ENCODE results near the gene HNRNPUL1. TPM values are rescaled to one million over a fixed set of nuclear protein-coding genes. Genes with fewer than 3 reads are reported as not detected.
A peak's percentile ranks its signal among the peaks of the same experiment; 100 is the strongest.

HNRNPUL1 gene
- total and polyA plus RNA-seq, 9 of the 15 experiments (the other 6 are each of a cell fraction or from before 2014, with no cell fraction given): 7.3 to 211 (median 85.0) TPM

GRCh38 chr19:41323430-41324125 lies 59.4 kb downstream of the HNRNPUL1 start (continued):
- TF ChIP-seq, protein P1, sequence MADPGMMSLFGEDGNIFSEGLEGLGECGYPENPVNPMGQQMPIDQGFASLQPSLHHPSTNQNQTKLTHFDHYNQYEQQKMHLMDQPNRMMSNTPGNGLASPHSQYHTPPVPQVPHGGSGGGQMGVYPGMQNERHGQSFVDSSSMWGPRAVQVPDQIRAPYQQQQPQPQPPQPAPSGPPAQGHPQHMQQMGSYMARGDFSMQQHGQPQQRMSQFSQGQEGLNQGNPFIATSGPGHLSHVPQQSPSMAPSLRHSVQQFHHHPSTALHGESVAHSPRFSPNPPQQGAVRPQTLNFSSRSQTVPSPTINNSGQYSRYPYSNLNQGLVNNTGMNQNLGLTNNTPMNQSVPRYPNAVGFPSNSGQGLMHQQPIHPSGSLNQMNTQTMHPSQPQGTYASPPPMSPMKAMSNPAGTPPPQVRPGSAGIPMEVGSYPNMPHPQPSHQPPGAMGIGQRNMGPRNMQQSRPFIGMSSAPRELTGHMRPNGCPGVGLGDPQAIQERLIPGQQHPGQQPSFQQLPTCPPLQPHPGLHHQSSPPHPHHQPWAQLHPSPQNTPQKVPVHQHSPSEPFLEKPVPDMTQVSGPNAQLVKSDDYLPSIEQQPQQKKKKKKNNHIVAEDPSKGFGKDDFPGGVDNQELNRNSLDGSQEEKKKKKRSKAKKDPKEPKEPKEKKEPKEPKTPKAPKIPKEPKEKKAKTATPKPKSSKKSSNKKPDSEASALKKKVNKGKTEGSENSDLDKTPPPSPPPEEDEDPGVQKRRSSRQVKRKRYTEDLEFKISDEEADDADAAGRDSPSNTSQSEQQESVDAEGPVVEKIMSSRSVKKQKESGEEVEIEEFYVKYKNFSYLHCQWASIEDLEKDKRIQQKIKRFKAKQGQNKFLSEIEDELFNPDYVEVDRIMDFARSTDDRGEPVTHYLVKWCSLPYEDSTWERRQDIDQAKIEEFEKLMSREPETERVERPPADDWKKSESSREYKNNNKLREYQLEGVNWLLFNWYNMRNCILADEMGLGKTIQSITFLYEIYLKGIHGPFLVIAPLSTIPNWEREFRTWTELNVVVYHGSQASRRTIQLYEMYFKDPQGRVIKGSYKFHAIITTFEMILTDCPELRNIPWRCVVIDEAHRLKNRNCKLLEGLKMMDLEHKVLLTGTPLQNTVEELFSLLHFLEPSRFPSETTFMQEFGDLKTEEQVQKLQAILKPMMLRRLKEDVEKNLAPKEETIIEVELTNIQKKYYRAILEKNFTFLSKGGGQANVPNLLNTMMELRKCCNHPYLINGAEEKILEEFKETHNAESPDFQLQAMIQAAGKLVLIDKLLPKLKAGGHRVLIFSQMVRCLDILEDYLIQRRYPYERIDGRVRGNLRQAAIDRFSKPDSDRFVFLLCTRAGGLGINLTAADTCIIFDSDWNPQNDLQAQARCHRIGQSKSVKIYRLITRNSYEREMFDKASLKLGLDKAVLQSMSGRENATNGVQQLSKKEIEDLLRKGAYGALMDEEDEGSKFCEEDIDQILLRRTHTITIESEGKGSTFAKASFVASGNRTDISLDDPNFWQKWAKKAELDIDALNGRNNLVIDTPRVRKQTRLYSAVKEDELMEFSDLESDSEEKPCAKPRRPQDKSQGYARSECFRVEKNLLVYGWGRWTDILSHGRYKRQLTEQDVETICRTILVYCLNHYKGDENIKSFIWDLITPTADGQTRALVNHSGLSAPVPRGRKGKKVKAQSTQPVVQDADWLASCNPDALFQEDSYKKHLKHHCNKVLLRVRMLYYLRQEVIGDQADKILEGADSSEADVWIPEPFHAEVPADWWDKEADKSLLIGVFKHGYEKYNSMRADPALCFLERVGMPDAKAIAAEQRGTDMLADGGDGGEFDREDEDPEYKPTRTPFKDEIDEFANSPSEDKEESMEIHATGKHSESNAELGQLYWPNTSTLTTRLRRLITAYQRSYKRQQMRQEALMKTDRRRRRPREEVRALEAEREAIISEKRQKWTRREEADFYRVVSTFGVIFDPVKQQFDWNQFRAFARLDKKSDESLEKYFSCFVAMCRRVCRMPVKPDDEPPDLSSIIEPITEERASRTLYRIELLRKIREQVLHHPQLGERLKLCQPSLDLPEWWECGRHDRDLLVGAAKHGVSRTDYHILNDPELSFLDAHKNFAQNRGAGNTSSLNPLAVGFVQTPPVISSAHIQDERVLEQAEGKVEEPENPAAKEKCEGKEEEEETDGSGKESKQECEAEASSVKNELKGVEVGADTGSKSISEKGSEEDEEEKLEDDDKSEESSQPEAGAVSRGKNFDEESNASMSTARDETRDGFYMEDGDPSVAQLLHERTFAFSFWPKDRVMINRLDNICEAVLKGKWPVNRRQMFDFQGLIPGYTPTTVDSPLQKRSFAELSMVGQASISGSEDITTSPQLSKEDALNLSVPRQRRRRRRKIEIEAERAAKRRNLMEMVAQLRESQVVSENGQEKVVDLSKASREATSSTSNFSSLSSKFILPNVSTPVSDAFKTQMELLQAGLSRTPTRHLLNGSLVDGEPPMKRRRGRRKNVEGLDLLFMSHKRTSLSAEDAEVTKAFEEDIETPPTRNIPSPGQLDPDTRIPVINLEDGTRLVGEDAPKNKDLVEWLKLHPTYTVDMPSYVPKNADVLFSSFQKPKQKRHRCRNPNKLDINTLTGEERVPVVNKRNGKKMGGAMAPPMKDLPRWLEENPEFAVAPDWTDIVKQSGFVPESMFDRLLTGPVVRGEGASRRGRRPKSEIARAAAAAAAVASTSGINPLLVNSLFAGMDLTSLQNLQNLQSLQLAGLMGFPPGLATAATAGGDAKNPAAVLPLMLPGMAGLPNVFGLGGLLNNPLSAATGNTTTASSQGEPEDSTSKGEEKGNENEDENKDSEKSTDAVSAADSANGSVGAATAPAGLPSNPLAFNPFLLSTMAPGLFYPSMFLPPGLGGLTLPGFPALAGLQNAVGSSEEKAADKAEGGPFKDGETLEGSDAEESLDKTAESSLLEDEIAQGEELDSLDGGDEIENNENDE (IDR thresholded peaks at IDR 0.05; ENCODE audit: low read depth, low read length): no peak
- no peak for TF ChIP-seq CSDE1 (IDR thresholded peaks at IDR 0.05)
- TF ChIP-seq, protein P2, sequence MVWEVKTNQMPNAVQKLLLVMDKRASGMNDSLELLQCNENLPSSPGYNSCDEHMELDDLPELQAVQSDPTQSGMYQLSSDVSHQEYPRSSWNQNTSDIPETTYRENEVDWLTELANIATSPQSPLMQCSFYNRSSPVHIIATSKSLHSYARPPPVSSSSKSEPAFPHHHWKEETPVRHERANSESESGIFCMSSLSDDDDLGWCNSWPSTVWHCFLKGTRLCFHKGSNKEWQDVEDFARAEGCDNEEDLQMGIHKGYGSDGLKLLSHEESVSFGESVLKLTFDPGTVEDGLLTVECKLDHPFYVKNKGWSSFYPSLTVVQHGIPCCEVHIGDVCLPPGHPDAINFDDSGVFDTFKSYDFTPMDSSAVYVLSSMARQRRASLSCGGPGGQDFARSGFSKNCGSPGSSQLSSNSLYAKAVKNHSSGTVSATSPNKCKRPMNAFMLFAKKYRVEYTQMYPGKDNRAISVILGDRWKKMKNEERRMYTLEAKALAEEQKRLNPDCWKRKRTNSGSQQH (CRISPR knock-in tag; IDR thresholded peaks at IDR 0.05): no peak
- no peak for TF ChIP-seq GATA2 (CRISPR knock-in tag; IDR thresholded peaks at IDR 0.05)
- peak; percentile 88 for TF ChIP-seq NCOR1 (IDR thresholded peaks at IDR 0.05)
- TF ChIP-seq ZNF561 (CRISPR knock-in tag; conservative IDR thresholded peaks at IDR 0.05): no peak
- TF ChIP-seq ZNF696 (CRISPR knock-in tag; conservative IDR thresholded peaks at IDR 0.05): no peak
- no peak for TF ChIP-seq HDAC6 (IDR thresholded peaks at IDR 0.05; ENCODE audit: low read depth, low read length)
- TF ChIP-seq RAD51 (IDR thresholded peaks at IDR 0.05; ENCODE audit: borderline replicate concordance, low read depth): no peak
- peak in 1 of 2 experiments; percentile 49; a peak in 1 of 3 replicates for TF ChIP-seq CBX3 (IDR thresholded peaks at IDR 0.05; ENCODE audit: borderline replicate concordance in 1 of 2, low read length in 2 of 2)
- TF ChIP-seq HMGN3 (IDR thresholded peaks at IDR 0.05; ENCODE audit: borderline replicate concordance, extremely low read depth, insufficient read length, low read depth, low read length): peak; percentile 98
- TF ChIP-seq, protein P3, sequence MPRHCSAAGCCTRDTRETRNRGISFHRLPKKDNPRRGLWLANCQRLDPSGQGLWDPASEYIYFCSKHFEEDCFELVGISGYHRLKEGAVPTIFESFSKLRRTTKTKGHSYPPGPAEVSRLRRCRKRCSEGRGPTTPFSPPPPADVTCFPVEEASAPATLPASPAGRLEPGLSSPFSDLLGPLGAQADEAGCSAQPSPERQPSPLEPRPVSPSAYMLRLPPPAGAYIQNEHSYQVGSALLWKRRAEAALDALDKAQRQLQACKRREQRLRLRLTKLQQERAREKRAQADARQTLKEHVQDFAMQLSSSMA (CRISPR knock-in tag; IDR thresholded peaks at IDR 0.05): no peak
- no peak for TF ChIP-seq BRF1 (IDR thresholded peaks at IDR 0.05; ENCODE audit: borderline replicate concordance, extremely low read depth, insufficient read length)
- no peak for TF ChIP-seq ZNF253 (CRISPR knock-in tag; conservative IDR thresholded peaks at IDR 0.05)
- no peak for TF ChIP-seq DIDO1 (tag; IDR thresholded peaks at IDR 0.05; ENCODE audit: low read depth)

Measured in K562 (cell line).